ENCODE data around the gene ERC2. TPM values are rescaled to one million over a fixed set of nuclear protein-coding genes. Genes with fewer than 3 reads are reported as not detected.
"Not testable (repeated sequence)": the region's sequence is repeated elsewhere in the genome, so short reads cannot be mapped to it uniquely, and the experiment has no call there.

Gene ERC2
- total RNA-seq = 10 to 100 TPM; 16.1 to 22.8 TPM
- polyA plus RNA-seq (2013, experiment 1 of 2) = 8.2 TPM
- polyA plus RNA-seq (2013, experiment 2 of 2) = 9.3 TPM
- long read RNA-seq, experiment 1, partial matches to known transcripts = 0 of 2 reads
- long read RNA-seq, experiment 1, other reads (novel, unspliced or antisense) = 2 of 2 reads
- long read RNA-seq, experiment 2, partial matches to known transcripts = 0 of 6 reads
- long read RNA-seq, experiment 2, other reads (novel, unspliced or antisense) = 6 of 6 reads
- long read RNA-seq, experiment 3, partial matches to known transcripts = 15 of 19 reads
- long read RNA-seq, experiment 3, other reads (novel, unspliced or antisense) = 4 of 19 reads
- long read RNA-seq, experiment 4, partial matches to known transcripts = 1 of 6 reads
- long read RNA-seq, experiment 4, other reads (novel, unspliced or antisense) = 4 of 6 reads

DNA sequence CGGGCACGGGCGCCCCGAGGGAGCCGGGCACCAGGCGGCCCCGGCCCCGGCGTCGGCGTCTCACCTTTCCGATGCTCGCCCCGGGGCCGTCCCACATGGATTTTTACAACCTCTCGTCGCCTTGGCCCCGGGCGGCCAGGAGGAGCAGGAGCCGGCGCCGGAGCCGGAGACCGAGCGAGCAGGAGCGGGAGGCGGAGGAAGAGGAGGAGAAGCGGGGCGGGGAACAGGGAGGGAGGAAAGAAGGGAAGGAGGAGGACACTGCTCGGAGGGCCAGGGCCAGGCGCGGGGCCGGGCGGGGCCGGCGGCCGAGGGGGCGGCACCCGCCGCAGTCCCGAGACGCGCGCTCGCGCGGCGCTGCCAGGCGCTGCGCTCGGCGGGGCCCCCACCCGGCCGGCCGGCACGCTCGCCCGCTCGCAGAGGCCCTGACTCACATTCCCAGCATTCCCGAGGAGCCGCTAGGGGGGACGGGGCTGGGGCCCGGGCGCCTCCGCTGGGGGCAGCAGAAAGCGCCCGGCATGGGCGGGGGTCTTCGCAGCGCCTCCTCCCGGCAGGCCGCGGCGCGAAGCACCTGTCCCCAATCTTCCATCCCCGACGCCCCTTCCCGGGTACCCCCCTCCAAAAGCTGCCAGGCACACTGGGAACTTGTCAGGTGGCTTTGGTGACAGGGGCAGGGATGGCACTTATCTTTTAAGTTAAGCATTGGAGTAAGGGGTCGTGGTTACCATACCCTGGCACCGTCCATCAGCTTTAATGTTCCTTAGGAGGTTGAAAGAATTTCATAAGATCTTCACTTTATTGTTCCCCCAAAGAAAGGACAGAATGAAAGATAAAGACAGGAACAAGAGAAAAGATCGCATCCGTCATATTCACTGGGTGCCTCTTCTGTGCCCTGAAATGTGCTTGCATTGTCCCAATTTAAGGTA is at the start of gene ERC2:
ERC2 (minus strand) TSS at position 284 of the 923 bp plus-strand sequence.
- Histone ChIP-seq H3K27ac (ENCODE audit: low read depth, low read length) (no peak within 1 kb of the TSS), H3K36me3 (ENCODE audit: control insufficient read depth, insufficient read depth, low read length) (no peaks in the 10 kb centered on the region), H3K4me3 (ENCODE audit: low read length) (peak within 1 kb of the TSS; percentile 96), H3K27me3 (ENCODE audit: control insufficient read depth, insufficient read depth, low read length, poor library complexity, severe bottlenecking) (no peaks in the 10 kb centered on the region), H3K9me3 (ENCODE audit: control insufficient read depth, low read length) (no peaks in the 10 kb centered on the region), H3K9ac (ENCODE audit: extremely low read depth, low read length, poor library complexity, severe bottlenecking) (peak within 1 kb of the TSS; percentile 58), H3K4me1 (ENCODE audit: control insufficient read depth, insufficient read depth, low read length) (no peaks in the 10 kb centered on the region)
- peak within 1 kb of the TSS; percentile 84 for H3K27ac Mint-ChIP-seq
- peaks cover 3% of the 10 kb centered on the region for H3K27me3 Mint-ChIP-seq (ENCODE audit: insufficient read depth)
- no peaks in the 10 kb centered on the region for H3K36me3 Mint-ChIP-seq (ENCODE audit: low read depth)
- H3K9me3 Mint-ChIP-seq = no peaks in the 10 kb centered on the region
- peak; percentile 97 for DNase-seq
- 5 to 8% methylated on average over 14 to 82 of the region's 82 CpGs for WGBS, 2 experiments (ENCODE audit: insufficient coverage in 1 of 2, insufficient read length in 1 of 2)
- peak within 1 kb of the TSS; percentile 75 for H3K4me3 Mint-ChIP-seq
- H3K4me1 Mint-ChIP-seq = peaks cover 3% of the 10 kb centered on the region
- TF ChIP-seq, protein P1, sequence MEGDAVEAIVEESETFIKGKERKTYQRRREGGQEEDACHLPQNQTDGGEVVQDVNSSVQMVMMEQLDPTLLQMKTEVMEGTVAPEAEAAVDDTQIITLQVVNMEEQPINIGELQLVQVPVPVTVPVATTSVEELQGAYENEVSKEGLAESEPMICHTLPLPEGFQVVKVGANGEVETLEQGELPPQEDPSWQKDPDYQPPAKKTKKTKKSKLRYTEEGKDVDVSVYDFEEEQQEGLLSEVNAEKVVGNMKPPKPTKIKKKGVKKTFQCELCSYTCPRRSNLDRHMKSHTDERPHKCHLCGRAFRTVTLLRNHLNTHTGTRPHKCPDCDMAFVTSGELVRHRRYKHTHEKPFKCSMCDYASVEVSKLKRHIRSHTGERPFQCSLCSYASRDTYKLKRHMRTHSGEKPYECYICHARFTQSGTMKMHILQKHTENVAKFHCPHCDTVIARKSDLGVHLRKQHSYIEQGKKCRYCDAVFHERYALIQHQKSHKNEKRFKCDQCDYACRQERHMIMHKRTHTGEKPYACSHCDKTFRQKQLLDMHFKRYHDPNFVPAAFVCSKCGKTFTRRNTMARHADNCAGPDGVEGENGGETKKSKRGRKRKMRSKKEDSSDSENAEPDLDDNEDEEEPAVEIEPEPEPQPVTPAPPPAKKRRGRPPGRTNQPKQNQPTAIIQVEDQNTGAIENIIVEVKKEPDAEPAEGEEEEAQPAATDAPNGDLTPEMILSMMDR (conservative IDR thresholded peaks at IDR 0.05) = peak; percentile 90

DNA sequence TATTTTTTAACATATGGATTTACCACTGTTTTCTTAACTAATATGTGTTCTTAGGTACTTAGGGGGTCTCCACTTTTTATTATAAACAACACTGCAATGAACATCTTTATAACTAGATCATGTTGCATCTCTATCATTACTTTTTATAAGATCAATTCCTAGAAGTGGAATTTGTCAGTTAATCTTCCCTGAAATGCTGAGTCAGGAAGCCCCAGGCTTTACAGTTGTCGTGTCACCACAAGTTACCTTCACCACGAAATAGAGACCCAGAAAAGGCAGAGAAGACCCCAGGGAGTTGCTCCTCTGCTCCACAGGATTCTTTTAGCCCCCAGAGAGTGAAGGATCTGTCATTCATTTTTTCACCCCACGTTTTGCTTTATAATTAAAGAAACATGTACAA is 34.5 kb upstream of the ERC2 start:
- no peak overlapping the region for H3K4me3 Mint-ChIP-seq
- no peaks in the 10 kb centered on the region for H3K4me1 ChIP-seq (ENCODE audit: control insufficient read depth, insufficient read depth, low read length)
- no peaks in the 10 kb centered on the region for H3K9me3 ChIP-seq (ENCODE audit: control insufficient read depth, low read length)
- H3K27me3 ChIP-seq (ENCODE audit: control insufficient read depth, insufficient read depth, low read length, poor library complexity, severe bottlenecking) = no peaks in the 10 kb centered on the region
- WGBS, 2 experiments (ENCODE audit: insufficient coverage in 1 of 2, insufficient read length in 1 of 2) = 80 to 90% methylated on average over 3 of the region's 3 CpGs
- H3K27ac ChIP-seq (ENCODE audit: low read depth, low read length) = no peak overlapping the region
- H3K9me3 Mint-ChIP-seq = peaks cover 2% of the 10 kb centered on the region
- TF ChIP-seq, protein P1 (conservative IDR thresholded peaks at IDR 0.05) = no peak
- no peak overlapping the region for H3K27ac Mint-ChIP-seq
- H3K36me3 ChIP-seq (ENCODE audit: control insufficient read depth, insufficient read depth, low read length) = no peaks in the 10 kb centered on the region
- no peaks in the 10 kb centered on the region for H3K4me1 Mint-ChIP-seq
- H3K9ac ChIP-seq (ENCODE audit: extremely low read depth, low read length, poor library complexity, severe bottlenecking) = no peak overlapping the region
- no peak overlapping the region for H3K4me3 ChIP-seq (ENCODE audit: low read length)
- no peak for DNase-seq
- no peaks in the 10 kb centered on the region for H3K27me3 Mint-ChIP-seq (ENCODE audit: insufficient read depth)
- no peaks in the 10 kb centered on the region for H3K36me3 Mint-ChIP-seq (ENCODE audit: low read depth)

DNA sequence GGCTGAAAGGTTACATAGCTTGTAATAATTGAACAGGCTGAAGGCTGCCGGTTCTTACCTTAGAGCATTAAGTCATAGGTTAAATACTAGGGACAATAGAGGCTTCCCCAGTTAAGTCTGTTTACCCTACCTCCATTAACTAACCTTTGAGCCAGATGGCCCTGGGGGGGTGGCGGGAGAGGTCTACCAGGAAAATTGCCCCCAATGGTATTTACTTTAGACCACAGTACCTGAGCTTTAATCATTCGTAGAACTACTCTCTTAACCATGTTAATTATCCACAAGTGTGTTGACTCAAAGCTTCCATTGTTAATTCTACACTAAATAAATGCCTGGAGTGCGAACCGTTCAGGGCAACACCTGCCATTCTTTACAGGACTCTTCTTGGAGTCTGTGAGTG is 28.1 kb upstream of the ERC2 start:
- not testable (repeated sequence) for H3K36me3 ChIP-seq (ENCODE audit: control insufficient read depth, insufficient read depth, low read length); H3K27me3 ChIP-seq (ENCODE audit: control insufficient read depth, insufficient read depth, low read length, poor library complexity, severe bottlenecking); H3K27ac Mint-ChIP-seq; H3K4me1 ChIP-seq (ENCODE audit: control insufficient read depth, insufficient read depth, low read length); H3K9ac ChIP-seq (ENCODE audit: extremely low read depth, low read length, poor library complexity, severe bottlenecking); H3K36me3 Mint-ChIP-seq (ENCODE audit: low read depth); H3K27ac ChIP-seq (ENCODE audit: low read depth, low read length); H3K4me3 Mint-ChIP-seq; H3K9me3 ChIP-seq (ENCODE audit: control insufficient read depth, low read length); H3K27me3 Mint-ChIP-seq (ENCODE audit: insufficient read depth); H3K4me1 Mint-ChIP-seq; DNase-seq; H3K9me3 Mint-ChIP-seq
- peak overlapping the region; percentile 11 for H3K4me3 ChIP-seq (ENCODE audit: low read length)
- 83 to 89% methylated on average over 1 to 5 of the region's 5 CpGs for WGBS, 2 experiments (ENCODE audit: insufficient coverage in 1 of 2, insufficient read length in 1 of 2)
